ENCODE measurements around the gene TNIK.

GRCh38 chr3:171185959-171186358 lies 274.2 kb downstream of the TNIK start:
- TF ChIP-seq POLR2A (IDR thresholded peaks at IDR 0.05; ENCODE audit: low read depth, low read length) (no peak), POLR2AphosphoS5 (IDR thresholded peaks at IDR 0.05; ENCODE audit: low read depth, low read length) (no peak), TAF1 (IDR thresholded peaks at IDR 0.05; ENCODE audit: borderline replicate concordance, low read depth, low read length) (no peak)

Measured in GM12892 (cell line).